ENCODE results near the gene ARVCF.
A peak's percentile ranks its signal among the peaks of the same experiment; 100 is the strongest.

Gene ARVCF

GRCh38 chr22:20015971-20016733 lies 471 bp downstream of the ARVCF start:
- DNase-seq (ENCODE audit: low read depth), result peak; percentile 11

GRCh38 chr22:20015187-20015625 lies 1.4 kb downstream of the ARVCF start:
- DNase-seq (ENCODE audit: low read depth), result no peak

GRCh38 chr22:20014526-20015186 lies 2.0 kb downstream of the ARVCF start:
- DNase-seq (ENCODE audit: low read depth), result no peak

DNA sequence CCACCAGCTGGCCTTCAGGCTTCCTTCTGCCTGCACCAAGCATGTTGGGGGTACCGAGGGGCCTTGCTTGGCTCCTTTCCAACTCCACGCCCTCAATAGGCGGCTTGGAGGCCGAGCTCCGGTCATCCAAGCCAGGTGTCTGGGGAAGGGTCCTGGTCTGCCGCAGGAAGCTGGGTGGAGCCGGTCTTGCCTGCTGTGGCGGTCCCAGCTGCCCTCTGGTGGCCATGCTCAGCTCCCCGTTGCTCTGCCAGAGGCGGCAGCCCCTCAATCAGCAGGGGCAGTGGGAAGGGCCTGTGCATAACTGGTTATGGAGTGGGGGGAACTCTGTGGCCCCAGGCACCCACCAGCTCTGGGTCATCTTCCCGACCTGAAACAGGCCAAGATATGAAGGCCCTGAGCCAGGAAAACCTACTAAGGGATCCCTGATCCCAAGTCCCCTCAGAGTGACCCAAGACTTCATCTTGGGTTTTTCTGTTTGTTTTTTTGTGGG lies 3.2 kb downstream of the ARVCF start:
- DNase-seq (ENCODE audit: low read depth), result peak; percentile 9

- DNase-seq (ENCODE audit: low read depth), result no peak
These were observed 3.8 kb downstream of the ARVCF start for GRCh38 chr22:20012741-20013331.

- no peak for DNase-seq (ENCODE audit: low read depth)
These were observed 4.5 kb downstream of the ARVCF start for GRCh38 chr22:20011993-20012740.

GRCh38 chr22:20011123-20011992 lies 5.3 kb downstream of the ARVCF start:
- no peak for DNase-seq (ENCODE audit: low read depth)

- DNase-seq (ENCODE audit: low read depth), result no peak
These were observed 6.1 kb downstream of the ARVCF start for GRCh38 chr22:20010307-20011122.

DNA sequence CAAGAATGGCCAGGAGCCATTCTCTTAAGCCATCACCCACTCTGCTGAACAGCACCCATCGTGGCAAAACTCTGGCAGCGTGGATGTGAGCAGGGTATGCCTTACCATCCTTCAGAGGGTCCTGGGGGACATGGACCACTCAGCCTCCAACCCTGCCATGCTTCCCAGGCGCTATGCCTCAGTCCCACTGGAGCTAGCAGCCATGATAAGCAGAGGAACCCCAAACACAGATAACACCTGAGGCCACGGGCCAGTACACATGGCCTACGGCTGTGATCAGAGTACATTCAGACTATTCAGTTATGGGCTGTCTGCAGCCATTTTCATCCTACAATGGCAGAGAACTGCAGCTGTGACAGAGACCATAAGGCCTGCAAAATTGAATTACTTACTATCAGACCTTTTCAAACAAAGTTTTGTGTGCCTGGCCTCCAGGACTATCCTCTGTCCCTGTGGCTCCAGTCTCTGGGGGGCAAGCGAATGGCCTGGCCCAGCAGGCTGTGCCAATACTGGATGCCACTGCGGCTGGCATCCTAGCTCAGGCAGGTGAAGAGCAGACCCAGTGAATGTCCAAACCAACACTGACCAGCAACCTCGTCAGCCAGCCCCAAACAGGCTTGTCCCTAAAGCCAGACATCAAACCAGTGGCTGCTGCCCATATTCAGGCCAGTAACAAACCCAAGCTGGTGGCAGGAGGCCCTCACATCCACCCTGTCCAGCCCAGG lies 6.9 kb downstream of the ARVCF start:
- DNase-seq (ENCODE audit: low read depth), result no peak

DNA sequence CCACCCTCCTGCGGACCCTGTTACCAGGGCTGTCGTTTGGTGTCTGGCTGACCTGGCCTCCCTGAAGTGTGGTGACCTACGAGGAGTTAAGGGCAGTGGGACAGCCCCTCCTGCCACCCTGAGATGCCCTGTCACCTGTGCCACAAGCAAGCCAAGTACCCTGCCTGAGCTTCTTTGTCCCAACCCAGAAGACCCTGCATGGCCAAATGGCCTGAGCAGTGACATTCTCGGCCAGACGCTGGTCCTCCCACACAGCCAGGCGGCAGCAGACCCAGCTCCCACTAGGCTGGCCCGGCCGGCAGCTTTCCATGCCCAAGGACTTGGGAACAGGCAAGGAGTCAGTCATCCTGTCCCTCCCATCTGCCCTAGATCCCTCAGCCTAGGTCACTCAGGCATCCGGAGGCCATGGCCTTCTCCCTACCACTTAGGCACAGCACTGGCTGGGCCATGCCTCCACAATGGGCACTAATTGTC lies 7.6 kb downstream of the ARVCF start:
- no peak for DNase-seq (ENCODE audit: low read depth)

DNA sequence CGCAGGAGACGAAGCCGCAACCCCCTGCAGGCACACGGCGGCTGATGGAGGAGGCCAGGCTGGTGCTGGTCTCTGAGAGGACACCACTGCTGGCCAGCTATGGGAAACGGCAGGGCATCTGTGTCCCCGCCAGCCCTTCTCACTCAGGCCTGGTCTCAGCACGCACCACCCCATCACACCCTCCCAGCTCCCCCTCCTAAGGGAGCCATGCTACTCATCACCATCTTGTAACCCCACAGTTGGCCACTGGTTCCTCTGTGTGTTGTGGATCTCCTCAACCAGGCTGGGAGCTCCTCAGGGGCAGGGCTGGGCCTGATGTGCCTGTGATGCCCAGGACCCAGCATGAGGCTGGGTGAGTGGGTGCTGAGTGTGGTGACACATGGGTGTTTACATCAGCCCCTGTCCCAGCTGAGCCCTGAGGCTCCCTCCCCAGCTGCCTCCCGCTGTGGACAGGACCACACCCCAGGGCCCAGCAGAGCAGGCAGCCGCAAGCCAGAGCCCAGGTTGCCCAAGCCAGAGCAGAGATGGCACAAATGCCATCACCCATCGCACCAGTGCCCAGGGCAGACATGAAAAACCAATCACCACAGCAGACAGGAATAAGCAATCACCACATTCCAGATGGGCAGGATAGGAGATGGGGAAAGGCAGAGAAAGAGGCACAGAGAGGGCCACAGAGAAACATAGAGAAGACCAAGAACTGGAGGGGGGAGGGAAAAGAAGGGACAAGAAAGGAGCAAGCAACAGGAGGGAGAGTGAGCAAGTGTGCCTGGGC lies 8.2 kb downstream of the ARVCF start:
- DNase-seq (ENCODE audit: low read depth), result no peak

DNA sequence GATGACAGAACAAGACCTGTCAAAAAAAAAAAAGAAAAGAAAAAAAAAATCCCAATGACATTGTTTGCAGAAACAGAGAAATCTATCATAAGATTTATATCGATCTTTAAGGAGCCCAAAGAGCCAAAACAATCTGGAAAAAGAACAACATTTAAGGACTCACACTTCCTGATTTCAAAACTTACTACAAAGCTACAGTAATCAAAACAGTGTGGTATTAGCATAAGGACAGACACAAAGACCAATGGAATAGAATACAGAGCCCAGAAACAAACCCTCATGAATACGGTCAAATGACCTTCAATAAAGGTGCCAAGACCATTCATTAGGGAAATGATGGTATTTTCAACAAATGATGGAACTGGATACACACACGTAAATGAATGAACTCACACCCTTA lies 12.2 kb downstream of the ARVCF start:
- no peak for DNase-seq (ENCODE audit: low read depth)

DNA sequence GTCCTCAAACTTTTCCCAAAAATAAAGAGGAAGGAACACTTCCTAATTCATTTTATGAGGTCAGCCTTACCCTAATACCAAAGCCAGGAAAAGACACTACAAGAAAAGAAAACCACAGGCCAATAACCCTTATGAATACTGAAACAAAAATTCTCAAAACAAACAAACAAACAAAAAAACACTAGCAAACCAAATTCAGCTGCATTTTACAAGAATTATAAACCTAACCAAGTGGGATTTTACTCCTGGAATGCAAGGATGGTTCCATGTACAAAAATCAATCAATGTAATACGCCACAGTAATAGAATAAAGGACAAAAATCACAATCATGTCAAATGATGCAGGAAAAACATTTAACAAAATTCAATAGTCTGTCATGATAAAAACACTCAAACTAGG lies 13.3 kb downstream of the ARVCF start:
- no peak for DNase-seq (ENCODE audit: low read depth)

- DNase-seq (ENCODE audit: low read depth), result no peak
These were observed 14.0 kb downstream of the ARVCF start for GRCh38 chr22:20002636-20003035.

DNA sequence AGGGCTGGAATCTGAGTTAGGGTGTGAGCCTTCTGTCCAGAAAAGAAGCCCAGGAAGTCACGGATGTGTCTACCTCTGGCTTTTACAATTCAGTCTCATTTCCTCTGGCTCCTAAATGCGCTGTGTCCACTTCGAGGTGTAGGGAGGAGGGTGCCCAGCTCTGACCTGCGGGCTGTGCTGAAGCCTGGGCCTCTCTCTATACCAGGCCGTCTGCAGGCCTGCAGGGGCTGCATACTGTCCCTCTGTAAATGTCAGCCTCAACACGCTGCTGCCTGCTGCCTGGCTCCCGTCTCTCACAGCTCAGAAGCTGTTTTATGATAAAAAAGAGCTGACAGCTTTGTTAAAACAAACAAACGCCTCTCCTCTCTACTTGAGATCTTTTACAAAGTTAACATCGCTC lies 14.5 kb downstream of the ARVCF start:
- no peak for DNase-seq (ENCODE audit: low read depth)

DNA sequence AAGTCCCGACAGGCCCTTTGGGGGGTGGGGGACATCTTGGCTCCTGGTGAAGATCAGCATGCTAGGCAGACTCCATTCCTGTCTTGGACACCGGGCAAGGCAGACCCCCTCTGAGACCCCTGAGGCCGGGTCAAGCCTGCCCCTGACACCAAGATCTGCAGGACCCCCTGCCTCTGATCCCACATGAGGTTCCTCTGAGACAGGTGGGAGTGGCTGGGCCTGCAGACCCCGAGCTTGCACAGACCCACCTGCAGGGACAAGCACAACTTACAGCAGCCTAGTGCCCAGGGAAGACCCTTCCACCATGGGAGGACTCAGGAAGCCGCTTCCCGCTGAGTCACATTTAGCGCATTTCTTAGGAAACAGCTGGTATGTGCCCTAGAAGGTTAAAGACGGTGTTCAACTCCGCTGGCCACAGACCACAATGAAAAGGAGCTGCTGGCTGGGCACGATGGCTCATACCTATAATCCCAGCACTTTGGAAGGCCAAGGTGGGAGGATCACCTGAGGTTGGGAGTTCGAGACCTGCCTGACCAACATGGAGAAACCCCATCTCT lies 15.5 kb downstream of the ARVCF start:
- no peak for DNase-seq (ENCODE audit: low read depth)

- DNase-seq (ENCODE audit: low read depth), result no peak
These were observed 16.2 kb downstream of the ARVCF start for GRCh38 chr22:20000246-20001081.
